HepG2 (cell line): Measurements from ENCODE around the gene GPT2. TPM values are rescaled to one million over a fixed set of nuclear protein-coding genes. Genes with fewer than 3 reads are reported as not detected.

ENCODE experiments used
- ATF2 ChIP-seq: sonication (generic); formaldehyde crosslinking; IDR thresholded peaks from 2 replicates; pipeline ENCODE4 v1.4.0; 2020; ENCODE audit warnings: missing genetic modification reagents
- BATF2 ChIP-seq: sonication (generic); formaldehyde crosslinking; IDR thresholded peaks from 2 replicates; pipeline ENCODE4 v1.8.0; 2022; ENCODE audit warnings: mild to moderate bottlenecking, missing genetic modification reagents, moderate library complexity
- ELF4 ChIP-seq: sonication (generic); formaldehyde crosslinking; IDR thresholded peaks from 2 replicates; pipeline ENCODE4 v1.5.0; 2020; ENCODE audit warnings: missing genetic modification reagents, mild to moderate bottlenecking, moderate library complexity, borderline replicate concordance
- ETV5 ChIP-seq: IDR thresholded peaks from 2 replicates; pipeline ENCODE4 v1.6.1; 2018; ENCODE audit warnings: missing biosample characterization, missing genetic modification reagents, inconsistent platforms, borderline replicate concordance
- HINFP ChIP-seq: sonication (generic); formaldehyde crosslinking; IDR thresholded peaks from 2 replicates; pipeline ENCODE4 v1.4.0; 2020; ENCODE audit warnings: low read depth, mild to moderate bottlenecking, missing genetic modification reagents
- JUND ChIP-seq: sonication (generic); formaldehyde crosslinking; IDR thresholded peaks from 2 replicates; pipeline ENCODE4 v1.8.0; 2022; ENCODE audit warnings: mild to moderate bottlenecking, missing genetic modification reagents
- NFATC3 ChIP-seq: sonication (generic); formaldehyde crosslinking; IDR thresholded peaks from 2 replicates; pipeline ENCODE4 v1.5.1; 2020; ENCODE audit warnings: mild to moderate bottlenecking, missing genetic modification reagents
- NKX3-1 ChIP-seq: sonication (generic); formaldehyde crosslinking; IDR thresholded peaks from 2 replicates; pipeline ENCODE4 v1.5.0; 2020; ENCODE audit warnings: missing genetic modification reagents
- PATZ1 ChIP-seq: sonication (generic); formaldehyde crosslinking; IDR thresholded peaks from 2 replicates; pipeline ENCODE4 v1.4.0; 2020; ENCODE audit warnings: missing genetic modification reagents
- PITX1 ChIP-seq: sonication (generic); formaldehyde crosslinking; IDR thresholded peaks from 2 replicates; pipeline ENCODE4 v1.5.1; 2020; ENCODE audit warnings: mild to moderate bottlenecking, missing genetic modification reagents
- POLR2AphosphoS2 ChIP-seq: IDR thresholded peaks from 2 replicates; pipeline ENCODE4 v1.6.1; 2011; ENCODE audit warnings: low read depth, low read length, improper control_type of control experiment
- RXRB ChIP-seq: IDR thresholded peaks from 2 replicates; pipeline ENCODE4 v1.6.1; 2016; ENCODE audit warnings: borderline replicate concordance, missing genetic modification reagents, missing compliant biosample characterization
- SMC3 ChIP-seq: IDR thresholded peaks from 2 replicates; pipeline ENCODE4 v1.6.1; 2011; ENCODE audit warnings: low read length, improper control_type of control experiment
- SOX5 ChIP-seq: IDR thresholded peaks from 2 replicates; pipeline ENCODE4 v1.6.1; 2016; ENCODE audit warnings: borderline replicate concordance
- YEATS2 ChIP-seq: sonication (generic); formaldehyde crosslinking; IDR thresholded peaks from 2 replicates; pipeline ENCODE4 v1.4.0; 2020; ENCODE audit warnings: missing genetic modification reagents, borderline replicate concordance
- ZNF256 ChIP-seq: sonication (generic); formaldehyde crosslinking; conservative IDR thresholded peaks from 2 replicates; pipeline ENCODE4 v1.4.0; 2020; ENCODE audit warnings: missing genetic modification reagents
- ZNF263 ChIP-seq: sonication (generic); formaldehyde crosslinking; IDR thresholded peaks from 2 replicates; pipeline ENCODE4 v1.4.0; 2020; ENCODE audit warnings: missing genetic modification reagents
- ZNF549 ChIP-seq: sonication (generic); formaldehyde crosslinking; IDR thresholded peaks from 2 replicates; pipeline ENCODE4 v1.5.0; 2020; ENCODE audit warnings: missing genetic modification reagents
- ZNF687 ChIP-seq: sonication (generic); formaldehyde crosslinking; IDR thresholded peaks from 2 replicates; pipeline ENCODE4 v1.5.1; 2020; ENCODE audit warnings: mild to moderate bottlenecking, missing genetic modification reagents, moderate library complexity
- polyA plus RNA-seq, 8 experiments: library from polyadenylated mRNA; depleted of rRNA in 3 of 8; stranded (reverse) in 7 of 8; unstranded in 1 of 8; fragments of >200 nt; fragmentation: Illumina TruSeq in 4 of 8; extraction: Trizol in 4 of 8; gene quantifications; 2 replicates each; pipeline versions ENCODE4 v1.2.1 to v1.2.3, GENCODE V29; 2011 to 2016; ENCODE audit warnings: low read depth in 4 of 8, missing spikeins in 1 of 8, mixed read lengths in 1 of 8; ENCODE audit not compliant: insufficient read depth in 1 of 8
- total RNA-seq, 5 experiments: library from RNA; depleted of rRNA; stranded (reverse); fragments of >200 nt; fragmentation: Illumina TruSeq; extraction: Trizol; gene quantifications; 2 replicates each; pipeline ENCODE4 v1.2.3, GENCODE V29; 2016; ENCODE audit warnings: low read depth in 1 of 5

GPT2 gene
- total and polyA plus RNA-seq, 2 of the 13 experiments (the other 11 are each of a cell fraction or from before 2014, with no cell fraction given): 138 to 267 TPM

GRCh38 chr16:46972429-46973206 is 88.5 kb downstream of the GPT2 start (continued):
- TF ChIP-seq ZNF687 (CRISPR knock-in tag) (no peak), POLR2AphosphoS2 (no peak), HINFP (CRISPR knock-in tag) (0 out of 2 replicates have a peak, but pooled peaks have one; percentile 24), PATZ1 (peak; percentile 26; the same call in 1 of the 2 replicates), ATF2 (CRISPR knock-in tag) (no peak), ELF4 (CRISPR knock-in tag) (peak; percentile 68; the same call in 1 of the 2 replicates), YEATS2 (0 out of 2 replicates have a peak, but pooled peaks have one; percentile 17), ZNF549 (no peak), RXRB (CRISPR knock-in tag) (peak; percentile 1; the same call in 1 of the 2 replicates), SMC3 (no peak), BATF2 (0 out of 2 replicates have a peak, but pooled peaks have one; percentile 1), JUND (CRISPR knock-in tag) (peak; percentile 57; the same call in 1 of the 2 replicates), ZNF263 (CRISPR knock-in tag) (peak; percentile 69), ZNF256 (CRISPR knock-in tag) (0 out of 2 replicates have a peak, but pooled peaks have one; percentile 27), NKX3-1 (CRISPR knock-in tag) (peak; percentile 21), PITX1 (CRISPR knock-in tag) (0 out of 2 replicates have a peak, but pooled peaks have one; percentile 9), ETV5 (CRISPR knock-in tag) (peak; percentile 54; the same call in 1 of the 2 replicates), SOX5 (CRISPR knock-in tag) (0 out of 2 replicates have a peak, but pooled peaks have one; percentile 6), NFATC3 (CRISPR knock-in tag) (no peak)
